Glutamatergic neuron (in vitro differentiated cells): ENCODE measurements around the gene PRICKLE3. TPM values are rescaled to one million over a fixed set of nuclear protein-coding genes. Genes with fewer than 3 reads are reported as not detected.
A peak's percentile ranks its signal among the peaks of the same experiment; 100 is the strongest.

Experiments
- DNase-seq: peaks from one replicate; pipeline ENCODE4 v3.0.0; 2022
- H3K27ac Mint-ChIP-seq: one replicate; pipeline ENCODE4 v1.8.0; 2020; ENCODE audit warnings: mild to moderate bottlenecking, mixed read lengths, inconsistent platforms; ENCODE audit not compliant: unreplicated experiment
- H3K27me3 Mint-ChIP-seq: one replicate; pipeline ENCODE4 v1.8.0; 2020; ENCODE audit warnings: mild to moderate bottlenecking, moderate library complexity, mixed read lengths, inconsistent platforms; ENCODE audit not compliant: unreplicated experiment
- H3K36me3 Mint-ChIP-seq: one replicate; pipeline ENCODE4 v1.8.0; 2020; ENCODE audit warnings: mild to moderate bottlenecking, mixed read lengths, inconsistent platforms; ENCODE audit not compliant: unreplicated experiment
- H3K4me1 Mint-ChIP-seq: one replicate; pipeline ENCODE4 v1.8.0; 2020; ENCODE audit warnings: mild to moderate bottlenecking, low read depth, mixed read lengths, inconsistent platforms; ENCODE audit not compliant: unreplicated experiment
- H3K4me3 Mint-ChIP-seq: one replicate; pipeline ENCODE4 v1.8.0; 2020; ENCODE audit warnings: mild to moderate bottlenecking, mixed read lengths, inconsistent platforms; ENCODE audit not compliant: unreplicated experiment
- H3K9me3 Mint-ChIP-seq: one replicate; pipeline ENCODE4 v1.8.0; 2020; ENCODE audit warnings: mild to moderate bottlenecking, moderate library complexity, mixed read lengths, inconsistent platforms; ENCODE audit not compliant: unreplicated experiment
- total RNA-seq: library from RNA; stranded (reverse); fragmentation: NEBNext Ultra II Directional; extraction: Animal tissue kit (Norgen Biotek cat#: 25700); gene quantifications from one replicate; pipeline ENCODE4 v1.2.1, GENCODE V29; 2021; ENCODE audit not compliant: unreplicated experiment
- TF ChIP-seq, protein P1 (sequence below): fragments of 200-600 bp; sonication (generic); IDR thresholded peaks from one replicate; pipeline ENCODE4 v1.5.0; 2021; ENCODE audit not compliant: partially characterized antibody, unreplicated experiment

PRICKLE3 gene
- total RNA-seq, 1 donor from 2014 or later = 1.6 TPM

DNA sequence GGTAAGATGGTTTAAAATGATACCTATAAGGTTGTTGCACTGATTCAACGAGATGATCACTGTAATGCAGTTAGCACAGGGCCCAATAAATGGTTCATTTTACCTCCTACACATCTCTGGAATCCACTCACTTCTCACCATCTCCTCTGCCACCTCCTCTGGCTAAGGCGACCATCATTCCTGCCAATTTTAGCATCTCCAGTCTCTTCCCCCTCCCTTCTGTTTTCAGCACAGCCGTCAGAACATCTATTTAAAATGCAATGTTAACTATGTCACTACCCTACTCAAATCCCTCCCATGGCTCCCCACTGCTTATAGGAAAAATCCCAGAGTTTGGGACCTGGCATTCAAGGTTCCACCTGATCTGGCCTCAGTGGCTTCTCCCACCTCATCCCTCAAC is 17.4 kb upstream of the PRICKLE3 start:
- H3K4me3 Mint-ChIP-seq = no peak overlapping the region
- TF ChIP-seq, protein P1, sequence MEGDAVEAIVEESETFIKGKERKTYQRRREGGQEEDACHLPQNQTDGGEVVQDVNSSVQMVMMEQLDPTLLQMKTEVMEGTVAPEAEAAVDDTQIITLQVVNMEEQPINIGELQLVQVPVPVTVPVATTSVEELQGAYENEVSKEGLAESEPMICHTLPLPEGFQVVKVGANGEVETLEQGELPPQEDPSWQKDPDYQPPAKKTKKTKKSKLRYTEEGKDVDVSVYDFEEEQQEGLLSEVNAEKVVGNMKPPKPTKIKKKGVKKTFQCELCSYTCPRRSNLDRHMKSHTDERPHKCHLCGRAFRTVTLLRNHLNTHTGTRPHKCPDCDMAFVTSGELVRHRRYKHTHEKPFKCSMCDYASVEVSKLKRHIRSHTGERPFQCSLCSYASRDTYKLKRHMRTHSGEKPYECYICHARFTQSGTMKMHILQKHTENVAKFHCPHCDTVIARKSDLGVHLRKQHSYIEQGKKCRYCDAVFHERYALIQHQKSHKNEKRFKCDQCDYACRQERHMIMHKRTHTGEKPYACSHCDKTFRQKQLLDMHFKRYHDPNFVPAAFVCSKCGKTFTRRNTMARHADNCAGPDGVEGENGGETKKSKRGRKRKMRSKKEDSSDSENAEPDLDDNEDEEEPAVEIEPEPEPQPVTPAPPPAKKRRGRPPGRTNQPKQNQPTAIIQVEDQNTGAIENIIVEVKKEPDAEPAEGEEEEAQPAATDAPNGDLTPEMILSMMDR = no peak
- H3K9me3 Mint-ChIP-seq = peaks cover 3% of the 10 kb centered on the region

GRCh38 chrX:49202022-49202421 is 15.8 kb upstream of the PRICKLE3 start:
- H3K27me3 Mint-ChIP-seq = peaks cover 12% of the 10 kb centered on the region
- no peak overlapping the region for H3K27ac Mint-ChIP-seq
- DNase-seq = no peak
- TF ChIP-seq, protein P1 = no peak
- H3K9me3 Mint-ChIP-seq = peaks cover 12% of the 10 kb centered on the region
- peaks cover 12% of the 10 kb centered on the region for H3K4me1 Mint-ChIP-seq
- peaks cover 8% of the 10 kb centered on the region for H3K36me3 Mint-ChIP-seq
- peak overlapping the region; percentile 34 for H3K4me3 Mint-ChIP-seq

More for the DNA sequence above, 17.4 kb upstream of the PRICKLE3 start:
- Mint-ChIP-seq H3K36me3 (peaks cover under 1% of the 10 kb centered on the region), H3K4me1 (peaks cover 2% of the 10 kb centered on the region), H3K27ac (no peak overlapping the region), H3K27me3 (peaks cover 6% of the 10 kb centered on the region)
- DNase-seq = no peak

GRCh38 chrX:49199906-49200771 is 14.0 kb upstream of the PRICKLE3 start, which contains the start of gene SYP:
SYP (minus strand) TSS chrX:49200193; CDS start chrX:49200186, 7 bp downstream.
- Mint-ChIP-seq H3K27ac (peak within 1 kb of the TSS; percentile 98), H3K27me3 (peaks cover 12% of the 10 kb centered on the region), H3K4me3 (peak within 1 kb of the TSS; percentile 95), H3K9me3 (peaks cover 12% of the 10 kb centered on the region), H3K4me1 (peaks cover 15% of the 10 kb centered on the region), H3K36me3 (peaks cover 8% of the 10 kb centered on the region)
- TF ChIP-seq, protein P1 = no peak
- peak; percentile 90 for DNase-seq

DNA sequence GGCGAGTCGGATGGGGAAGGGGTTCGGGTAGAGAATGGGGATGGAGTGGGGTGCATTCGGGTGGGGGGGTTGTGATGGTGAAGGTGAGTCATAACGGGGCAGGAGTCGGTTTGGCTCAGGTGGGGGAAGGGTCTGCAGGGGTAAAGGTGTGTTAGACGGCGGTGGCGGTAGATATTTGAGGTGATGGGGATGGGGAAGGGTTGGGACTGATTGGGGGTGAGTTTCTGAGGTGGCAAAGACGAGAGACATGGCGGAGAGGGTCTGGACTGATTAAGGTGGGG is 13.1 kb upstream of the PRICKLE3 start:
- TF ChIP-seq, protein P1 = no peak
- Mint-ChIP-seq H3K9me3 (peaks cover 12% of the 10 kb centered on the region), H3K36me3 (peaks cover 8% of the 10 kb centered on the region), H3K4me1 (peaks cover 15% of the 10 kb centered on the region), H3K4me3 (peak overlapping the region; percentile 95), H3K27me3 (peaks cover 12% of the 10 kb centered on the region), H3K27ac (peak overlapping the region; percentile 98)
- DNase-seq = no peak
